Esophagus muscularis mucosa (tissue), 4 donors: ENCODE results near the gene RAI1. TPM values are rescaled to one million over a fixed set of nuclear protein-coding genes. Genes with fewer than 3 reads are reported as not detected.

Experiments used
- DNase-seq: peaks from one replicate; pipeline ENCODE4 v3.0.0-alpha.2; 2017; ENCODE audit errors: extremely low spot score
- H3K27ac ChIP-seq, 4 donors: fragments of 200-600 bp; sonication (generic); replicated peaks in 1 of 4; 1 replicate in 3 of 4; 2 replicates in 1 of 4; pipeline ENCODE4 v1.5.1; 2016 to 2019; ENCODE audit warnings: mild to moderate bottlenecking in 1 of 4
- H3K27me3 ChIP-seq, 4 donors: fragments of 200-600 bp; sonication (generic); one replicate each; pipeline versions ENCODE4 v1.5.1 to v1.6.0; 2016 to 2019
- H3K36me3 ChIP-seq, 4 donors: fragments of 200-600 bp; sonication (generic); one replicate each; pipeline ENCODE4 v1.5.1; 2016 to 2019
- H3K4me1 ChIP-seq, 4 donors: fragments of 200-600 bp; sonication (generic); one replicate each; pipeline ENCODE4 v1.5.1; 2016 to 2019
- H3K4me3 ChIP-seq, 4 donors: fragments of 200-600 bp; sonication (generic); 1 replicate in 2 of 4; 2 replicates in 2 of 4; pipeline ENCODE4 v1.5.1; 2016 to 2019; ENCODE audit warnings: mild to moderate bottlenecking in 4 of 4, moderate library complexity in 1 of 4
- H3K9me3 ChIP-seq, 4 donors: fragments of 200-600 bp; sonication (generic); 1 replicate in 3 of 4; 2 replicates in 1 of 4; pipeline ENCODE4 v1.5.1; 2016 to 2019
- CTCF ChIP-seq, 3 experiments: fragments of 200-600 bp in 2 of 3; fragments of 450-650 bp in 1 of 3; sonication (generic) in 2 of 3; IDR thresholded peaks; one replicate each; pipeline ENCODE4 v1.5.1; 2017 to 2019; ENCODE audit warnings: antibody characterized with exemption in 3 of 3, mild to moderate bottlenecking in 2 of 3, moderate library complexity in 1 of 3
- EP300 ChIP-seq: sonication (generic); formaldehyde crosslinking; IDR thresholded peaks from one replicate; pipeline ENCODE4 v1.6.1; 2017; ENCODE audit warnings: antibody characterized with exemption
- POLR2A ChIP-seq: fragments of 450-650 bp; IDR thresholded peaks from one replicate; pipeline ENCODE4 v1.6.1; 2017; ENCODE audit warnings: antibody characterized with exemption, moderate library complexity, mild to moderate bottlenecking, low read depth
- POLR2AphosphoS5 ChIP-seq, 2 donors: sonication (generic); formaldehyde crosslinking; IDR thresholded peaks; one replicate each; pipeline ENCODE4 v1.6.1; 2017; ENCODE audit warnings: antibody characterized with exemption in 2 of 2
- WGBS: methylation state at CpG from one replicate; pipeline ENCODE4 v1.1.5; 2018; 5-methylcytosine and 5-hydroxymethylcytosine counted together
- intact Hi-C: fragments of 100-400 bp; cut with DNase I; formaldehyde crosslinking; loops from one replicate; pipeline ENCODE4 v1.15.1; 2023
- total RNA-seq, 4 donors: library from RNA; depleted of rRNA; stranded (reverse); fragments of >200 nt; gene quantifications; one replicate each; pipeline versions ENCODE4 v1.1.0 to v1.2.1, GENCODE V29; 2016

The RAI1 gene
- total RNA-seq, 4 donors from 2014 or later = 18.7 to 41.3 (median 28.3) TPM

- no peak for DNase-seq
- intact Hi-C loops = no loop called here
Observed at GRCh38 chr17:17758941-17759563, 77.8 kb downstream of the RAI1 start.

GRCh38 chr17:17760350-17760749, 79.1 kb downstream of the RAI1 start:
- Histone ChIP-seq H3K9me3 (no peaks in the 10 kb centered on the region), H3K4me3 (no peak overlapping the region), H3K27ac (no peak overlapping the region), H3K4me1 (peaks cover 23 to 67% (median 52%) of the 10 kb centered on the region in 4 donors), H3K27me3 (no peaks in the 10 kb centered on the region), H3K36me3 (no peaks in the 10 kb centered on the region)
- intact Hi-C loops = no loop called here
- no peak for TF ChIP-seq CTCF (IDR thresholded peaks at IDR 0.05)
- no peak for TF ChIP-seq EP300
- TF ChIP-seq POLR2A = no peak
- TF ChIP-seq POLR2AphosphoS5 (IDR thresholded peaks at IDR 0.05) = no peak
- 74% methylated on average over 2 of the region's 7 CpGs for WGBS
- no peak for DNase-seq

More at GRCh38 chr17:17758941-17759563, 77.8 kb downstream of the RAI1 start:
- H3K9me3 ChIP-seq = no peaks in the 10 kb centered on the region
- WGBS = 83% methylated on average over 7 of the region's 7 CpGs
- no peak overlapping the region for H3K4me3 ChIP-seq
- H3K27ac ChIP-seq = no peak overlapping the region
- no peaks in the 10 kb centered on the region for H3K27me3 ChIP-seq
- H3K4me1 ChIP-seq = peaks cover 27 to 73% (median 57%) of the 10 kb centered on the region in 4 donors
- no peaks in the 10 kb centered on the region for H3K36me3 ChIP-seq
- TF ChIP-seq POLR2A = no peak
- TF ChIP-seq POLR2AphosphoS5 (IDR thresholded peaks at IDR 0.05) = no peak
- TF ChIP-seq CTCF (IDR thresholded peaks at IDR 0.05) = no peak
- no peak for TF ChIP-seq EP300

- Histone ChIP-seq H3K27me3 (no peaks in the 10 kb centered on the region), H3K36me3 (no peaks in the 10 kb centered on the region), H3K27ac (no peak overlapping the region), H3K9me3 (no peaks in the 10 kb centered on the region), H3K4me1 (peaks cover 24 to 67% (median 51%) of the 10 kb centered on the region in 4 donors), H3K4me3 (no peak overlapping the region)
- TF ChIP-seq CTCF (IDR thresholded peaks at IDR 0.05) (no peak), POLR2A (no peak), POLR2AphosphoS5 (IDR thresholded peaks at IDR 0.05) (no peak), EP300 (no peak)
- no peak for DNase-seq
- intact Hi-C loops = no loop called here
- WGBS = 94% methylated on average over 4 of the region's 8 CpGs
Observed at GRCh38 chr17:17760872-17761550, 79.8 kb downstream of the RAI1 start.

- no peak for DNase-seq
- intact Hi-C loops = no loop called here
- Histone ChIP-seq H3K4me1 (peaks cover 35 to 69% (median 59%) of the 10 kb centered on the region in 4 donors), H3K4me3 (no peak overlapping the region), H3K36me3 (no peaks in the 10 kb centered on the region), H3K27me3 (no peaks in the 10 kb centered on the region), H3K9me3 (no peaks in the 10 kb centered on the region), H3K27ac (peak overlapping the region in 1 of 4 donors; percentile 57)
- TF ChIP-seq POLR2AphosphoS5 (IDR thresholded peaks at IDR 0.05) (no peak), CTCF (IDR thresholded peaks at IDR 0.05) (no peak), EP300 (no peak), POLR2A (no peak)
- 85% methylated on average over 9 of the region's 11 CpGs for WGBS
Observed at GRCh38 chr17:17761894-17762743, 80.9 kb downstream of the RAI1 start.
